GM21526 (cell line): ENCODE results near the gene ARHGAP22.

Source experiments
- ATAC-seq: cut with Tn5 transposase; IDR thresholded peaks from one replicate; pipeline ENCODE4 v1.9.1; 2021; ENCODE audit warnings: moderate library complexity; ENCODE audit not compliant: unreplicated experiment, low FRiP score

The ARHGAP22 gene

GRCh38 chr10:48607356-48608278 is 2.7 kb upstream of the ARHGAP22 start:
- ATAC-seq, result no peak

- no peak for ATAC-seq
These were observed 1.9 kb upstream of the ARHGAP22 start for GRCh38 chr10:48606530-48607355.

GRCh38 chr10:48605786-48606529 is 1.1 kb upstream of the ARHGAP22 start:
- no peak for ATAC-seq

GRCh38 chr10:48604039-48604990 is 558 bp downstream of the ARHGAP22 start:
- no peak for ATAC-seq

GRCh38 chr10:48603421-48604038 is 1.3 kb downstream of the ARHGAP22 start:
- ATAC-seq, result no peak

- ATAC-seq, result no peak
These were observed 2.3 kb downstream of the ARHGAP22 start for GRCh38 chr10:48602401-48603135.

GRCh38 chr10:48601789-48602188 is 3.1 kb downstream of the ARHGAP22 start:
- no peak for ATAC-seq

- no peak for ATAC-seq
These were observed 4.0 kb downstream of the ARHGAP22 start for GRCh38 chr10:48600645-48601505.

- no peak for ATAC-seq
These were observed 5.1 kb downstream of the ARHGAP22 start for GRCh38 chr10:48599830-48600134.

- ATAC-seq, result no peak
These were observed 5.7 kb downstream of the ARHGAP22 start for GRCh38 chr10:48598936-48599829.

- ATAC-seq, result no peak
These were observed 6.5 kb downstream of the ARHGAP22 start for GRCh38 chr10:48598243-48598935.

GRCh38 chr10:48595539-48595932 is 9.3 kb downstream of the ARHGAP22 start:
- no peak for ATAC-seq

GRCh38 chr10:48594803-48595538 is 9.9 kb downstream of the ARHGAP22 start:
- ATAC-seq, result no peak

- ATAC-seq, result no peak
These were observed 10.5 kb downstream of the ARHGAP22 start for GRCh38 chr10:48594371-48594770.

- no peak for ATAC-seq
These were observed 12.5 kb downstream of the ARHGAP22 start for GRCh38 chr10:48592346-48592745.

GRCh38 chr10:48590945-48591344 is 13.9 kb downstream of the ARHGAP22 start:
- no peak for ATAC-seq
